ENCODE results near the gene MAML3.

MAML3 gene

DNA sequence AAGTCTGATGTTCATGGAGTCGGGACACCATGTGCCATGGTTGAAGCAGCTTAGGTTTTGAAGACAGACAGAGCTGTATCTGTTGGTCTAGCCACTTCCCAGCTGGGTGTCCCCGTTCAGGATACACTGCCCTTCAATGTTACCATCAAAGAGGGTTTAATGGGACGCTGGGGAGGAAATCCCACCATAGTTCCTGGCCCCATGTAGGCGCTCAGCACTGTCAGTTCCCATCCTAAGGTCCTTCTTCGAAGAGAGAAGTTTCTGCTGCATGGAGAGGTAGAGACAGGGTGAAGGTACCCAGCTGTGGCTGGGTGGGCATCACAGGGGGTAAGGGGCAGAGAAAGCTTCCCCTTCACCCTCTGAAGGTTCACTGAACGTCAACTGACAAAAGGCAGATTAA, 484.6 kb downstream of the MAML3 start:
- no peak for DNase-seq

DNA sequence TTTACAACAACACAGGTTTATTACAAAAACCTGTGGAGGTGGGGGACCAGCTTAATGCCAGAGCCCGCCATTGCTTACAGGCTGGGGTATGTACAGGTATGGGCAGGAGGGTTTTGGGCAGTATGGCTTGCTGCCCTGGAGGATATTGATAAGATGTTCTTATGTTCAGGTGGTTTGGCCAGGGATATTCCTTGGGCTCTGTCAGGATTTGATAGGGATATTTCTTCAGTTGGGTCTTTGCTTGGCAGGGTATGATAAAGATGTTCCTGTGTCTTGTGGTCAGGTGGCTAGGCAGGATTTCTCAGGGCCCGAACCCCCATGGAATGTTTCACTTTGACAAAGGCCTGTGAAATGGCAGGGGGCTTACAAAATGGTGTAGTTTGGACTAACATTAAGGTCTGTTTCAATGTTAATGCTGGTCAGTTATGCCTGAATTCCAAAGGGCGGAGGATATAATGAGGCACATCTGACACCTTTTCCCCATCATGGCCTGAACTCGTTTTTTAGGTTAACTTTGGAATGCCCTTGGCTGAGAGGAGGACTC, 485.3 kb downstream of the MAML3 start:
- DNase-seq: no peak

DNA sequence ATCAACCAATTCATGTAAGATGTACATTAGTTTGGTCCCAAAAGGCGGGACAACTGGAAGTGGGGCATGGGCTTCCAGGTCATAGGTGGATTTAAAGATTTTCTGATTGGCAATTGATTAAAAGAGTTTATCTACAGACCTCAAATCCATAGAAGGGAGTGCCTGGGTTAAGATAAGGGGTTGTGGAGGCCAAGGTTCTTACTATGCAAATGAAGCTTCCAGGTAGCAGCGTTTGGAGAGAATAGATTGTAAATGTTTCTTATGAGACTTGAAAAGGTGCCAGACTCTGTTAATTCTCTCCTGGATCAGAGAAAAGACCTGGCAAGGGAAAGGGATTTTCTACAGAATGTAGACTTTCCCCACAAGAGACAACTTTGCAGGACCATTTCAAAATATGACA, 485.9 kb downstream of the MAML3 start:
- DNase-seq: no peak

Measured in NCI-H1105 (cell line).